Stimulated activated effector memory CD8-positive, alpha-beta T cell treated with anti-CD3 and anti-CD28 coated beads, Interleukin-12 subunit alpha, Interleukin-12 subunit beta, amount 100 ng/mL, for 72 hours (primary cell): ENCODE results near the gene CIAO2B.
"Not testable (repeated sequence)": the region's sequence is repeated elsewhere in the genome, so short reads cannot be mapped to it uniquely, and the experiment has no call there.

Source experiments
- ATAC-seq: fragments of 150-1000 bp; cut with Tn5 transposase; 2 replicates; pipeline ENCODE4 v1.10.0; 2021
- DNase-seq, 2 donors: peaks; one replicate each; pipeline ENCODE4 v3.0.0; 2021 to 2022; ENCODE audit warnings: low spot score in 2 of 2
- H3K27ac Mint-ChIP-seq: one replicate; pipeline ENCODE4 v1.8.0; 2022; ENCODE audit warnings: mild to moderate bottlenecking, mixed read lengths
- H3K36me3 Mint-ChIP-seq: one replicate; pipeline ENCODE4 v1.8.0; 2022; ENCODE audit warnings: mild to moderate bottlenecking, mixed read lengths
- H3K4me1 Mint-ChIP-seq: one replicate; pipeline ENCODE4 v1.8.0; 2022; ENCODE audit warnings: mixed read lengths
- H3K4me3 Mint-ChIP-seq: one replicate; pipeline ENCODE4 v1.8.0; 2022; ENCODE audit warnings: mild to moderate bottlenecking, mixed read lengths
- H3K9me3 Mint-ChIP-seq: one replicate; pipeline ENCODE4 v1.8.0; 2022; ENCODE audit warnings: mixed read lengths

CIAO2B gene

DNA sequence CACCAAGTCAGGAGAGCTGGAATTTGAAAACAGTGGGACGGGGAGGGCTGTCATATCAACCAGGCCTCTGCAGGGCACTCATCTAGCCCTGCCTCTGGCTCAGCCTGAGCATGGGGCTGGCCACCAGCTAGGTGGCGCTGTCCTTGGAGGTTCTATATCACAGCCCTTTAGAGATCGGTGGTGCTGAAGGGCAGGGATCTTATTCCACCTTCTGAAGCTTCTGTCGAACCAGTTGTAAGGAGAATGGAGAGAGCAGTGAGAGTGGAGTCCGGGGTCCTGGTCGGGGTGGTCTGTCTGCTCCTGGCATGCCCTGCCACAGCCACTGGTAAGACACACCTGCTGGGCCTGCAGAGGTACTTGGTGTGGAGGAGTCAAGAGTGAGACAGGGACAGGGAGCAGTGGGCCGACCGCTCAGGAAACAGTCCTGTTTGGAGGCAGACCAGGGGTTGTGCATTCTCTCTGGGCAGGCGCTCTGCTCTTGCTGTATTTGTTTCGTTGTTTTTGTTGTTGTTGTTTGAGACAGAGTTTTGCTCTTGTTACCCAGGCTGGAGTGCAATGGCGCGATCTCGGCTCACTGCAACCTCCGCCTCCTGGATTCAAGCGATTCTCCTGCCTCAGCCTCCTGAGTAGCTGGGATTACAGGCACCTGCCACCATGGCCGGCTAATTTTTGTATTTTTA is 27.0 kb upstream of the CIAO2B start, which contains the start of gene CES3:
TSS of gene CES3 (plus strand) at position 202 of the 680 bp plus-strand sequence. CDS start at position 244, 42 bp downstream.
- Mint-ChIP-seq H3K27ac (peak within 1 kb of the TSS; percentile 63), H3K4me3 (no peak within 1 kb of the TSS), H3K9me3 (no peaks in the 10 kb centered on the region), H3K36me3 (no peaks in the 10 kb centered on the region), H3K4me1 (peaks cover 13% of the 10 kb centered on the region)
- ATAC-seq = peak; percentile 93
- peak; percentile 43 to 77 for DNase-seq

DNA sequence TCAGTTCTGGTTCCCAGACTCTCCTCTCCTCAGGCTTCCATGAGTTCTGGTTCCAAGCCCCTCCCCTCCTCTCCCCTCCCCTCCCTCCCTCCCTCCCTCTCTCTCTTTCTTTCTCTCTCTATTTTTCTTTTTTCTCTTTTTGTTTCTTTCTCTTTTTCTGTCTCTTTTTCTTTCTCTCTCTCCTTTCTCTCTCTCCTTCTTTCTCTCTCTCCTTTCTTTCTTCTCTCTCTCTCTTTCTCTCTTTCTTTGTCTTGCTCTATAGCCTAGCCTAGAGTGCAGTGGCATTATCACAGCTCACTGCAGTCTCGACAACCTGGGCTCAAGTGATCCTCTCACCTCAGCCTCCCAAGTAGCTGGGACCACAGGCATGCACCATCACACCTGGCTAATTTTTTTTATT is 26.1 kb upstream of the CIAO2B start:
- H3K4me3 Mint-ChIP-seq = no peak overlapping the region
- H3K9me3 Mint-ChIP-seq = no peaks in the 10 kb centered on the region
- no peak for ATAC-seq
- H3K27ac Mint-ChIP-seq = peak overlapping the region; percentile 63
- peaks cover 13% of the 10 kb centered on the region for H3K4me1 Mint-ChIP-seq
- no peaks in the 10 kb centered on the region for H3K36me3 Mint-ChIP-seq
- no peak for DNase-seq

DNA sequence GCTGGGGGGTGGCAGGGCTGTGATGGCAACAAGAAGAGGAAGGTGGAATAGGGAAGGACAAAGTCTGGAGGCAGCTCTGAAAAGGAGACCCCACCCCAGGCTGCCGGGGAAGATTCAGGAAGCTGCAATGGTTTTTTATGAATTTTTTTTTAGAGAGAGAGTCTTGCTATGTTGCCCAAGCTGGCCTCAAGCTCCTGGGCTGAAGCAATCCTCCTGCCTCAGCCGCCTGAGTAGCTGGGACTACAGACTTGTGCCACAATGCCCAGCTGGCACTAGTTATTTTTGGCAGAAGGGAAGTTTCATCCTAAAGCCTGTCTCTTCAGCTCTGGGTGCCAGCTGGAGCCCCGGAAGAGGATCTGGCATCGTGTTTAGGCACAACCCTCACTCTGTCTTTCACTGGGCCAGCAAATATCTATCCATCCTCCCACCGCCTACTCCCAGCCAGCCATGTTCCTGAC is 25.5 kb upstream of the CIAO2B start:
- H3K4me3 Mint-ChIP-seq = no peak overlapping the region
- H3K9me3 Mint-ChIP-seq = no peaks in the 10 kb centered on the region
- DNase-seq = no peak
- peaks cover 13% of the 10 kb centered on the region for H3K4me1 Mint-ChIP-seq
- no peak for ATAC-seq
- H3K27ac Mint-ChIP-seq = peak overlapping the region; percentile 41
- H3K36me3 Mint-ChIP-seq = no peaks in the 10 kb centered on the region

DNA sequence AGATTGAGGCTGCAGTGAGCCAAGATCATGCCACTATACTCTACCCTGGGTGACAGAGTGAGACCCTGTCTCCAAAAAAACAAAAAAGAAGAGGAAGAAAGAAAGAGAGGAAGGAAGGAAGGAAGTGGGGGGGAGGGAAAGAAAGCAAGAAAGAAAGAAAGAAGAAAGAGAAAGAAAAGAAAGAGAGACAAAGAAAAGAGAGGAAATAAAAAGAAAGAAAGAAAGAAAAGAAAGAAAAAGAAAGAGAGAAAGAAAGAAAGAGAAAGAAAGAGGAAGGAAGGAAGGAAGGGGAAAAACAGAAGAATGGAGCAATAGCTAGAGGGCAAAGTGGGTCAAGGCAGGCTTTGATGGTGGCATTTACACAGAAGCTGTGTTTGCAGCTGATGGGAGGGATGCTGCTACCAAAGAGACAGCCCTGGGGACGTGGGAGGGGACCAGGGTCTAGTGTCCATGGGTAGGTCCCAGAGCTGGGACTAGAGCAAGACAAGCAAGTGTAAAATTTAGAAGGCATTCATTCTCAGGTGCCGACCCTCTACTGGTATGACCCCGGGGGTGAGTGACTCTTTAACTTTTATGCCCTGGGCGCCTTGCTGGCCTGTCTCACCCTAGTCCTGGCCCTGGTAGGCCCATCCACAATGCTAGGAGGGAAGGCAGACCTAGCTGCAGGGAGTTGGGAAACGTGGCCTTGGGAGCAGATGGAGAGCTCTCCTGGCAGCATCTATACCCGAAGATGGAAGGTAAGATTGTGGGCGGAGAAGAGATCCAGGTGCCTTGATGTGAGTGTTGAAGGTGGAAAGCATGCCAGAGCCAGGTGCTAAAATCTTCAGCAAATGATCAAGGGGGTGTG is 24.9 kb upstream of the CIAO2B start:
- Mint-ChIP-seq H3K4me3 (no peak overlapping the region), H3K36me3 (peaks cover under 1% of the 10 kb centered on the region), H3K27ac (peak overlapping the region; percentile 41), H3K4me1 (peaks cover 13% of the 10 kb centered on the region), H3K9me3 (no peaks in the 10 kb centered on the region)
- ATAC-seq (no peak), DNase-seq (no peak)

DNA sequence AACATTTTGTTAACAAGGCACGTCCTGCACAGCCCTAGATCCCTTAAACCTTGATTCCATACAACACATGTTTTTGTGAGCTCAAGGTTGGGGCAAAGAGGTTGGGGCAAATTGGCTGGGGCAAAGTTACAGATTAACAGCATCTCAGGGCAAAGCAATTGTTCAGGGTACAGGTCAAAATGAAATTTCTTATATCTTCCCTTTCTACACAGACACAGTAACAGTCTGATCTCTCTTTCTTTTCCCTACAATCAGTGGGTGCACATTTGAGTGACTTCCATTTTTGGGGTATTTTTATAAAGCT is 21.9 kb upstream of the CIAO2B start:
- not testable (repeated sequence) for H3K4me3 Mint-ChIP-seq, H3K9me3 Mint-ChIP-seq, ATAC-seq, H3K36me3 Mint-ChIP-seq, H3K27ac Mint-ChIP-seq, DNase-seq
- peaks cover 14% of the 10 kb centered on the region for H3K4me1 Mint-ChIP-seq

DNA sequence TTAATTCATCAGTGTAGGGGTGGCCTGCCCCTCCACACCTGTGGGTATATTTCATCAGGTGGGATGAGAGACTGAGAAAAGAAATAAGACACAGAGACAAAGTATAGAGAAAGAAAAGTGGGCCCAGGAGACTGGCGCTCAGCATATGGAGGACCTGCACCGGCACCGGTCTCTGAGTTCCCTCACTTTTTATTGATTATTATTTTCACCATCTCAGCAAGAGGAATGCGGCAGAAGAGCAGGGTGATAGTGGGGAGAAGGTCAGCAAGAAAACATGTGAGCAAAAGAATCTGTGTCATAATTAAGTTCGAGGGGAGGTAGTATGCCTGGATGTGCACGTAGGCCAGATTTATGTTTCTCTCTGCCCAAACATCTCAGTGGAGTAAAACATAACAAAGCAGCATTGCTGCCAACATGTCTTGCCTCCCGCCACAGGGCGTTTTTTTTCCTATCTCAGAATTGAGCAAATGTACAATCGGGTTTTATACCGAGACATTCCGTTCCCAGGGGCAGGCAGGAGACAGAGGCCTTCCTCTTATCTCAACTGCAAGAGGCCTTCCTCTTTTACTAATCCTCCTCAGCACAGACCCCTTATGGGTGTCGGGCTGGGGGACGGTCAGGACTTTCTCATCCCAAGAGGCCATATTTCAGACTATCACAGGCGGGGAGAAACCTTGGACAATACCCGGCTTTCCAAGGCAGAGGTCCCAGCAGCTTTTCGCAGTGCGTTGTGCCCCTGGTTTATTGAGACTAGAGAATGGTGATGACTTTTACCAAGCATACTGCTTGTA is 21.4 kb upstream of the CIAO2B start:
- peaks cover 11% of the 10 kb centered on the region for H3K4me1 Mint-ChIP-seq
- H3K4me3 Mint-ChIP-seq, H3K36me3 Mint-ChIP-seq, H3K9me3 Mint-ChIP-seq, H3K27ac Mint-ChIP-seq, ATAC-seq, DNase-seq: not testable (repeated sequence)

DNA sequence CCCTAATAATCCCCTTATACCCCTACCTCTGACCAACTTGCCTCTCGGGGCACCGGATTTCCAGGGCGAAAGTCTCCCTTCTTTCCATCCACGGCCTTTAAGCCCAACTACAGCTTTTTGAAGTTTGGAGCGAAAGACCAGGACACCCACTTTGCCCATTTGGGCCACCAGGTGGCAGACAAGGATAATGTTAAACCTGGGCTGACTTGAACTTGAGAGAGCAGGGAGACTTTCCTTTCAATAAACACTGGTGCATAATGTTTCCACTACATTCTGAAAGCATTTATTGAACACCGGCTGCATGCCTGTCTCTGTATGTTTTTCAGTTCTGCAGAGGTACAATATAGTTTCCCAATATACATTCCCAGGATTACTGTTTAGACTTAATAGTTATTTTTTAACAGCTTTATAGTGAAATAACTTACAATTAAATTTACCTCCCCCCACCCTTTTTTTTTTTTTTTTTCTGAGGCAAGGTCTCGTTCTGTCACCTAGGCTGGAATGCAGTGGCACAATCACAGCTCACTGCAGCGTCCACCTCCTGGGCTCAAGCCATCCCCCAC is 20.0 kb upstream of the CIAO2B start:
- H3K4me3 Mint-ChIP-seq = no peak overlapping the region

DNA sequence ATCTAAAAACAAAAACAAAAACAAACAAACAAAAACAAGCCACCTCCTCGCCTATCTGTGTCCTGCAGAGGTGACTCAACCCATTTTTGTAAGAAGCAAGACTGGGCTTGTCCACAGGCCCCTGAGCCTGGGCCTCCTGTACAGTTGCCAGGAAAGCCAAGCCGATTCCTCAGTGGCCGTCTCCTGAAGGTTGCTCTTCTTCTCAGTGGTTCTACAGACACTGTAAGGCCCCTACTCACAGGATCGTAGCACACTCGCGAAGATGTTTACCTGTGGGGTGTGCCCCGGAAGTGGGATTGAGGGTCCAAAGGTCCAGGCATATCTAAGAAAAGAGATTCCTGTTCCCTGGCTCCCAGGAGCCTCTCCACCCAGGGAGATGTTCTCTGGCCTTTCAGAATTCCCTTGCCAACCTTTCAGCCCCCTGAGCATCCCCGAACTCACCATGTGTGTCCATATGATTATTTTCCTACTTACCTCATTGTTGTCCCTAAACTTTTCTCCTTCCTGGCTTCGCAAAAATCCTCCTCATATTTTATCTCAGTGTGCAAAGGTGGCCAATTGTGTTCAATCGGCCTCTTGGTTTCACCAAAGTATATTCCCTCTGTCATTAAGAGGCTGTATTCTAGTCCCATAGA is 19.4 kb upstream of the CIAO2B start:
- H3K4me3 Mint-ChIP-seq = no peak overlapping the region
- no peaks in the 10 kb centered on the region for H3K9me3 Mint-ChIP-seq
- H3K27ac Mint-ChIP-seq = peak overlapping the region; percentile 75
- DNase-seq (no peak), ATAC-seq (peak; percentile 17)
- H3K36me3 Mint-ChIP-seq = peaks cover 5% of the 10 kb centered on the region
- H3K4me1 Mint-ChIP-seq = peaks cover 14% of the 10 kb centered on the region

More for the DNA sequence above, 20.0 kb upstream of the CIAO2B start:
- ATAC-seq = peak; percentile 87
- peaks cover 5% of the 10 kb centered on the region for H3K36me3 Mint-ChIP-seq
- peak overlapping the region; percentile 75 for H3K27ac Mint-ChIP-seq
- H3K9me3 Mint-ChIP-seq = no peaks in the 10 kb centered on the region
- H3K4me1 Mint-ChIP-seq = peaks cover 11% of the 10 kb centered on the region
- peak; percentile 64 to 88 for DNase-seq

DNA sequence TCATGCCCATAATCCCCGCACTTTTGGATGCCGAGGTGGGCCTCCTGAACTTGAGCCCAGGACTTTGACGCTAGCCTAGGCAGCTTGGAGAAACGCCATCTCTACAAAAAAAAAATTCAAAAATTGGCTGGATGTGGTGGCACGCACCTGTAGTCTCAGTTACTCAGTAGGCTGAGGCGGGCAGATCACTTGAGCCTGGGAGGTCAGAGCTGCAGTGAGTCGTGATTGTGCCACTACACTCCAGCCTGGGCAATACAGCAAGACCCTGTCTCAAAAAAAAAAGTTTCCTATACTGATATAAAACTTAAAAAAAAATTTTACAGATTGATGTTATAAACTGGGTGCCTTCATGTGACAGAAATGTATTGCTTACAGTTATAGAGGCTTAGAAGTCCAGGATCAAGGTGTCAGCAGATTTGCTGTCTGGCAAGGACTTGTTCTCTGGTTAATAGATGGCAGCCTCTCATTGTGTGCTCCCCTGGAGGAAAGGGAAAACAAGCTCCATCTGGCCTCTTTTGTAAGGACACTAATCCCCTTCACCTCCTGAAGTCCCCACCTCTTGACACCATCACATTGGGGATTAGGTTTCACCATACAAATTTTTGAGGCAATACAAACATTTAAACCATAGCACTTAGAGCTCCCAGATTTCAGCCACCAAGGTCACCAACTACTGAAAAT is 18.4 kb upstream of the CIAO2B start:
- no peak overlapping the region for H3K4me3 Mint-ChIP-seq
- no peaks in the 10 kb centered on the region for H3K9me3 Mint-ChIP-seq
- H3K36me3 Mint-ChIP-seq = peaks cover 5% of the 10 kb centered on the region
- no peak overlapping the region for H3K27ac Mint-ChIP-seq
- H3K4me1 Mint-ChIP-seq = peaks cover 19% of the 10 kb centered on the region
- ATAC-seq (no peak), DNase-seq (no peak)

DNA sequence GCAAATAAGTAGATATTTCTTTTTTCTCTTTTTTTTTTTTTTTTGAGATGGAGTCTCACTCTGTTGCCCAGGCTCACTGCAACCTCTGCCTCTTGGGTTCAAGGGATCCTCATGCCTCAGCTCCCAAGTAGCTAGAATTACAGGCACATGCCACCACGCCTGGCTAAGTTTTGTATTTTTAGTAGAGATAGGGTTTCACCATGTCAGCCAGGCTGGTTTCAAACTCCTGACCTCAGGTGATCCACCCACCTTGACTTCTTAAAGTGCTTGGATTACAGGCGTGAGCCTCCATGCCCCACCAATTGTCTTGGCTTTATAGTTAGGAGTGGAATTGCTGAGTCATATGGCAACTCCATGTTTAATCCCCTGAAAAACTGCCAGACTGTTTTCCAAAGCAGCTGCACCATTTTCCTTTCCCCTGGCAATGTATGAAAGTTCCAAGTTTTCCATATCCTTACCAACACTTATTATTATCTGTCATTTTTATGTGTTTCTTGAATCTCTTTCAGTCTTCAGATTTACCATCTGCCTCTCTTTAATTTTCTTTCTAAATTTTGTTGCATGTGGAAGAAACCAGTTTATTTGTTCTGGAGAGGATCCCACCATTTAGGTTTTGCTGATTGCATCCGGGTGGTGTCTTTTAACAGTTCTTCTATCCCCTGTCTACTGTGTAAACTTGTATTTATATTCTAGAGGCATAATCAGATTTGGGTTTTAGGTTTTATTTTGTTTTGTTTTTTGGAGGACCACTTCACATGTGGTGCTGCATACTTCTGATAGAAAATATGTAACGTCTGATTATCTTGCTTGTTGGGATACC is 17.0 kb upstream of the CIAO2B start:
- Mint-ChIP-seq H3K9me3 (no peaks in the 10 kb centered on the region), H3K36me3 (peaks cover 5% of the 10 kb centered on the region), H3K4me3 (no peak overlapping the region), H3K27ac (no peak overlapping the region), H3K4me1 (peaks cover 28% of the 10 kb centered on the region)
- ATAC-seq (no peak), DNase-seq (no peak)

DNA sequence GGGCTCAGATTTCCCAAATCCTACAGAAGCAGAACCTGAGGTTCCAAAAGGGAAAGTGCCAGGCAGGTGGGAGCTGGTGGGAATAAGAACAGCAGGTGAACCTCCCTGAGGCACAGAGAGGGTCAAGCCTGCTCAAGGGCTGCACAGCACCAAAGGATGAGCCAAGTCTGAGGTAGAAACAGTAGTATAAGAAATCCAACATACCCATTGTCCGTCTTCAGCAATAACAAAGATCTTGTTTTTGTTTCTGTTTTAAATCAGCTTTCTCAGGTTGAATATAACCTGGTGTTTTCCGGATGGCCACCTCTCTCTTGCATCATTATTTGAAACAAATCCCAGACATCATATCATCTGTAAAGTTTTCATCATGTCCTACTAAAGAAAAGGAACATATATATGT is 16.2 kb upstream of the CIAO2B start:
- H3K27ac Mint-ChIP-seq = no peak overlapping the region
- H3K9me3 Mint-ChIP-seq = no peaks in the 10 kb centered on the region
- peaks cover 5% of the 10 kb centered on the region for H3K36me3 Mint-ChIP-seq
- peaks cover 28% of the 10 kb centered on the region for H3K4me1 Mint-ChIP-seq
- DNase-seq (no peak), ATAC-seq (peak; percentile 24)
- H3K4me3 Mint-ChIP-seq = no peak overlapping the region

DNA sequence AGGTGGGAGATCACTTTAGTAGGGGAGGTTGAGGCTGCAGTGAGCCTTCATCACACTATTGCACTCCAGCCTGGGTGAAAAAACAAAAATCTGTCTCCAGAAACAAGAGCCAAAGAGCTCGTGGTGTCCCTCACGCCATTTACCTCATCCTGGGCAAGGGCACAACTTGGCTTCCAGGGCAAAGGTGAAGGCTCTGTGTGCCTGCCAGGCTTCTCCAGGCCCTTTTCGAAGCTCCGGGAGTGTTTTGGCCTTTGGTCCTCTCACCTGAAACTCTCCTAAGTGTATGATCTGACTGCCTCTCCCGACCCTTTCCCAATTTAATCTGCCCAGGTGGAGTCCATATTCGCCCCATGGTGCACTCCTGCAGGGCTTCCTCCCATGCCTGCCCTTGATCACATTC is 15.3 kb upstream of the CIAO2B start:
- H3K4me3 Mint-ChIP-seq = peak overlapping the region; percentile 10
- DNase-seq = no peak
- no peak overlapping the region for H3K27ac Mint-ChIP-seq
- H3K4me1 Mint-ChIP-seq = peaks cover 28% of the 10 kb centered on the region
- peaks cover 5% of the 10 kb centered on the region for H3K36me3 Mint-ChIP-seq
- no peaks in the 10 kb centered on the region for H3K9me3 Mint-ChIP-seq
- no peak for ATAC-seq

DNA sequence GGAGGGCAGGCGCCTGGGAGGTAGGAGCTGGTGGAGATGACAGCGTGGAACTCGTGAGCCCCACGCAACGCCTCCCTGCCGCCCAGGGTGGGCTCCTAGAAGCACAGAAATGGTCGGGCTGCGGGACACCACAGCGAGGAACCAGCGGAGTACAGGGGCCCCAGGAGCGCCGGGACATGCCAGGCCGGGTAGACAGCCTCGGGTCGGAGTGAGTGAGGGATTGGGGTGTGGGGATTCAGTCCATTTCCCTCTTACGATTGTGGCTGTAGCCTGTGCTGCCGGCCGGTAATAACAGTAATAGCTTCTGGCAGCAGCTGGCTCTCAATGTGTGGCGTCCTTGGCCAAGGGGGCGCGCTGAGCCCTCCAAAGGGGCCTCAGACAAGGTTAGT is 14.6 kb upstream of the CIAO2B start:
- Mint-ChIP-seq H3K9me3 (no peaks in the 10 kb centered on the region), H3K36me3 (peaks cover 2% of the 10 kb centered on the region), H3K4me3 (peak overlapping the region; percentile 83), H3K27ac (peak overlapping the region; percentile 45), H3K4me1 (peaks cover 25% of the 10 kb centered on the region)
- DNase-seq = no peak
- ATAC-seq = no peak
